Erythroblast (primary cell): ENCODE measurements around the gene CBX2.

Experiments used
- GATA1 ChIP-seq: IDR thresholded peaks from 2 replicates; pipeline ENCODE4 v1.6.1; 2011; ENCODE audit warnings: low read depth, mild to moderate bottlenecking, control low read depth, low read length, moderate library complexity
- POLR2A ChIP-seq: IDR thresholded peaks from 2 replicates; pipeline ENCODE4 v1.6.1; 2011; ENCODE audit warnings: mild to moderate bottlenecking, low read length

DNA sequence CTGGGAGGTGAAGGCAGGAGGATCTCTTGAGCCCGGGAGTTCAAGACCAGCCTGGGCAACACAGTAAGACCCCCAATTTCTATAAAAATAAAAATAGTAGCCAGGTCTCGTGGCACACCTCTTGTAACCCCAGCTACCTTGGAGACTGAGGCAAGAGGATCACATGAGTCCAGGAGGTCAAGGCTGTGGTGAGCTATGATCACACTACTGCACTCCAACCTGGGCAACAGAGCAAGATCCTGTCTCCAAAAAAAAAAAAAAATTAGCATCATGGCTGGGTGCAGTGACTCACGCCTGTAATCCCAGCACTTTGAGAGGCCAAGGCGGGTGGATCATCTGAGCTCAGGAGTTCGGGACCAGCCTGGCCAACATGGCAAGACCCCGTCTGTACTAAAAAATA, 6.7 kb upstream of the CBX2 start:
- TF ChIP-seq POLR2A = no peak
- no peak for TF ChIP-seq GATA1
